PC-9 (cell line): ENCODE results near the gene KLRB1.

ENCODE experiments used
- EZH2 ChIP-seq: fragments of 200-600 bp; sonication (generic); IDR thresholded peaks from 2 replicates; pipeline ENCODE4 v1.8.0; 2017; ENCODE audit warnings: antibody characterized with exemption, low read depth
- TF ChIP-seq, protein P1 (sequence below): fragments of 200-600 bp; sonication (generic); conservative IDR thresholded peaks from 2 replicates; pipeline ENCODE4 v1.6.1; 2017; ENCODE audit warnings: mixed run types, antibody characterized with exemption, mild to moderate bottlenecking, moderate library complexity

DNA sequence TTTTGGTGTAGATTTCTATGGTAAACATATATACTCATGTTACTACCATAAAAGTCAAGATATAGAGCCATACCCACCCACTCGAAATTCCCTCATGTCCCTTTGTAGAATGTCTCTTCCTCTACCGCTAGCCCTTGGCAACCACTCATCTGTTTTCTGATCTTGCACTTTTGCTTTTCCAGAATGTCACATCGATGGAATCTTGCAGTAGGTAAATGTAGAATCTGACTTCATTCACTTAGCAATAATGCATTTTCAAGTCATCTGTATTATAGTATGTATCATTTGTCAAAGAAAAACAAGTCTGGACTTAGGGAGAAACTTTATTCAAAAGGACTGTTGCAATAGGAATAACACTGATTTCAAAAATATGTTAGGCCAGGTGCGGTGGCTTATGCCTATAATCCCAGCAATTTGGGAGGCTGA is 42.4 kb upstream of the KLRB1 start:
- TF ChIP-seq, protein P1, sequence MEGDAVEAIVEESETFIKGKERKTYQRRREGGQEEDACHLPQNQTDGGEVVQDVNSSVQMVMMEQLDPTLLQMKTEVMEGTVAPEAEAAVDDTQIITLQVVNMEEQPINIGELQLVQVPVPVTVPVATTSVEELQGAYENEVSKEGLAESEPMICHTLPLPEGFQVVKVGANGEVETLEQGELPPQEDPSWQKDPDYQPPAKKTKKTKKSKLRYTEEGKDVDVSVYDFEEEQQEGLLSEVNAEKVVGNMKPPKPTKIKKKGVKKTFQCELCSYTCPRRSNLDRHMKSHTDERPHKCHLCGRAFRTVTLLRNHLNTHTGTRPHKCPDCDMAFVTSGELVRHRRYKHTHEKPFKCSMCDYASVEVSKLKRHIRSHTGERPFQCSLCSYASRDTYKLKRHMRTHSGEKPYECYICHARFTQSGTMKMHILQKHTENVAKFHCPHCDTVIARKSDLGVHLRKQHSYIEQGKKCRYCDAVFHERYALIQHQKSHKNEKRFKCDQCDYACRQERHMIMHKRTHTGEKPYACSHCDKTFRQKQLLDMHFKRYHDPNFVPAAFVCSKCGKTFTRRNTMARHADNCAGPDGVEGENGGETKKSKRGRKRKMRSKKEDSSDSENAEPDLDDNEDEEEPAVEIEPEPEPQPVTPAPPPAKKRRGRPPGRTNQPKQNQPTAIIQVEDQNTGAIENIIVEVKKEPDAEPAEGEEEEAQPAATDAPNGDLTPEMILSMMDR, result no peak
- TF ChIP-seq EZH2, result no peak
